Gastrocnemius medialis (tissue), 4 donors: ENCODE results near the gene MEGF10. TPM values are rescaled to one million over a fixed set of nuclear protein-coding genes. Genes with fewer than 3 reads are reported as not detected.

ENCODE experiments used
- ATAC-seq, 2 donors: fragments of 150-250 bp; one replicate each; pipeline ENCODE4 v1.9.1; 2016
- DNase-seq, 2 donors: peaks; one replicate each; pipeline ENCODE4 v3.0.0-alpha.2; 2019
- H3K27ac ChIP-seq, 4 donors: fragments of 200-600 bp; sonication (generic); 1 replicate in 1 of 4; 2 replicates in 3 of 4; pipeline ENCODE4 v1.5.1; 2016 to 2018; ENCODE audit warnings: mild to moderate bottlenecking in 2 of 4, moderate library complexity in 1 of 4
- H3K27me3 ChIP-seq, 3 donors: fragments of 200-600 bp; sonication (generic) in 2 of 3; 1 replicate in 1 of 3; 2 replicates in 2 of 3; pipeline versions ENCODE4 v1.5.1 to v1.6.0; 2016 to 2019; ENCODE audit warnings: mild to moderate bottlenecking in 1 of 3, moderate library complexity in 1 of 3
- H3K36me3 ChIP-seq, 2 donors: fragments of 200-600 bp; sonication (generic) in 1 of 2; one replicate each; pipeline ENCODE4 v1.5.1; 2017 to 2018
- H3K4me1 ChIP-seq, 2 donors: fragments of 200-600 bp; sonication (generic) in 1 of 2; one replicate each; pipeline ENCODE4 v1.5.1; 2016 to 2017; ENCODE audit warnings: mild to moderate bottlenecking in 2 of 2
- H3K4me3 ChIP-seq, 4 donors: fragments of 200-600 bp; sonication (generic) in 3 of 4; 1 replicate in 1 of 4; 2 replicates in 3 of 4; pipeline ENCODE4 v1.5.1; 2016 to 2019; ENCODE audit warnings: mild to moderate bottlenecking in 2 of 4
- H3K9me3 ChIP-seq, 3 donors: fragments of 200-600 bp; sonication (generic) in 2 of 3; 1 replicate in 1 of 3; 2 replicates in 2 of 3; pipeline ENCODE4 v1.5.1; 2016 to 2019
- CTCF ChIP-seq, 5 experiments: fragments of 450-650 bp in 3 of 5; fragments of 200-600 bp in 2 of 5; sonication (generic) in 2 of 5; IDR thresholded peaks in 4 of 5; conservative IDR thresholded peaks in 1 of 5; 1 replicate in 4 of 5; 2 replicates in 1 of 5; pipeline ENCODE4 v1.5.1; 2016 to 2019; ENCODE audit warnings: antibody characterized with exemption in 5 of 5, mild to moderate bottlenecking in 3 of 5, moderate library complexity in 3 of 5
- POLR2A ChIP-seq, 2 donors: fragments of 450-650 bp; IDR thresholded peaks; one replicate each; pipeline ENCODE4 v1.6.1; 2017; ENCODE audit warnings: antibody characterized with exemption in 2 of 2, mild to moderate bottlenecking in 2 of 2, moderate library complexity in 2 of 2
- in situ Hi-C, 4 donors: fragments of 200-750 bp; cut with MboI; loops; one replicate each; pipeline versions ENCODE4 v1.15.0 to v1.8.0; 2017; ENCODE audit warnings: low sequenced_read_pairs in 4 of 4
- intact Hi-C: fragments of 100-400 bp; cut with DNase I; formaldehyde crosslinking; loops from one replicate; pipeline ENCODE4 v1.15.1; 2023; ENCODE audit warnings: low total_unique reads
- total RNA-seq, 4 donors: library from RNA; depleted of rRNA; stranded (reverse); fragments of >200 nt; gene quantifications; one replicate each; pipeline versions ENCODE4 v1.1.0 to v1.2.3, GENCODE V29; 2016

MEGF10 gene
- total RNA-seq, 4 donors from 2014 or later: 6.7 to 25.4 (median 15.7) TPM

- in situ Hi-C loops: loop anchor here in 2 of 4 donors (5.0 to 10.0 kb wide), 2 partner anchors 198 to 216 kb away; partner anchors contain the start of gene MEGF10 (in 1 of the 2)
- Histone ChIP-seq H3K27me3 (no peaks in the 10 kb centered on the region), H3K36me3 (no peaks in the 10 kb centered on the region), H3K27ac (no peak overlapping the region), H3K4me3 (no peak overlapping the region), H3K9me3 (no peaks in the 10 kb centered on the region), H3K4me1 (no peaks in the 10 kb centered on the region)
- peak; percentile 65 to 69 for ATAC-seq
- intact Hi-C loops: loop anchor here (1.0 kb wide), 1 partner anchor 203 kb away; the partner anchor contains the start of gene MEGF10
- no peak for DNase-seq
- no peak for TF ChIP-seq POLR2A (IDR thresholded peaks at IDR 0.05)
- peak; percentile 52 to 67 (median 58) for TF ChIP-seq CTCF (IDR thresholded peaks at IDR 0.05 in 4 of 5, conservative IDR thresholded peaks at IDR 0.05 in 1 of 5)
Measured at GRCh38 chr5:127492854-127493738, 202.5 kb downstream of the MEGF10 start.

- in situ Hi-C loops (loop anchor here in 1 of 4 donors (10.0 kb wide), 1 partner anchor 204 kb away; the partner anchor contains the start of gene MEGF10), intact Hi-C loops (no loop called here)
Measured at GRCh38 chr5:127498548-127498947, 208.0 kb downstream of the MEGF10 start.

GRCh38 chr5:127505905-127506304, 215.3 kb downstream of the MEGF10 start:
- Histone ChIP-seq H3K4me1 (no peaks in the 10 kb centered on the region), H3K27ac (no peak overlapping the region), H3K4me3 (no peak overlapping the region), H3K27me3 (no peaks in the 10 kb centered on the region), H3K36me3 (no peaks in the 10 kb centered on the region), H3K9me3 (no peaks in the 10 kb centered on the region)
- in situ Hi-C loops: no loop called here
- ATAC-seq: no peak
- TF ChIP-seq CTCF (IDR thresholded peaks at IDR 0.05 in 4 of 5, conservative IDR thresholded peaks at IDR 0.05 in 1 of 5): no peak
- TF ChIP-seq POLR2A (IDR thresholded peaks at IDR 0.05): no peak
- intact Hi-C loops: no loop called here
- DNase-seq: no peak

More at GRCh38 chr5:127498548-127498947, 208.0 kb downstream of the MEGF10 start:
- no peak for DNase-seq
- Histone ChIP-seq H3K36me3 (no peaks in the 10 kb centered on the region), H3K9me3 (no peaks in the 10 kb centered on the region), H3K4me1 (no peaks in the 10 kb centered on the region), H3K4me3 (no peak overlapping the region), H3K27ac (no peak overlapping the region), H3K27me3 (no peaks in the 10 kb centered on the region)
- TF ChIP-seq POLR2A (IDR thresholded peaks at IDR 0.05): no peak
- no peak for TF ChIP-seq CTCF (IDR thresholded peaks at IDR 0.05 in 4 of 5, conservative IDR thresholded peaks at IDR 0.05 in 1 of 5)
- no peak for ATAC-seq

- TF ChIP-seq CTCF (IDR thresholded peaks at IDR 0.05 in 4 of 5, conservative IDR thresholded peaks at IDR 0.05 in 1 of 5): no peak
- TF ChIP-seq POLR2A (IDR thresholded peaks at IDR 0.05): no peak
- H3K4me3 ChIP-seq: no peak overlapping the region
- H3K9me3 ChIP-seq: no peaks in the 10 kb centered on the region
- no peaks in the 10 kb centered on the region for H3K4me1 ChIP-seq
- H3K27me3 ChIP-seq: no peaks in the 10 kb centered on the region
- intact Hi-C loops: no loop called here
- no peak overlapping the region for H3K27ac ChIP-seq
- H3K36me3 ChIP-seq: no peaks in the 10 kb centered on the region
- DNase-seq (no peak), ATAC-seq (no peak)
- in situ Hi-C loops: no loop called here
Measured at GRCh38 chr5:127506616-127507015, 216.0 kb downstream of the MEGF10 start.
